NOMO-1 (cell line): ENCODE results near the gene HLA-DMB.

ENCODE experiments used
- DNase-seq, 2 experiments: peaks; one replicate each; lab custom pipeline; 2025; ENCODE audit not compliant: unreplicated experiment in 2 of 2; lab: John Stamatoyannopoulos, UW

The HLA-DMB gene

DNA sequence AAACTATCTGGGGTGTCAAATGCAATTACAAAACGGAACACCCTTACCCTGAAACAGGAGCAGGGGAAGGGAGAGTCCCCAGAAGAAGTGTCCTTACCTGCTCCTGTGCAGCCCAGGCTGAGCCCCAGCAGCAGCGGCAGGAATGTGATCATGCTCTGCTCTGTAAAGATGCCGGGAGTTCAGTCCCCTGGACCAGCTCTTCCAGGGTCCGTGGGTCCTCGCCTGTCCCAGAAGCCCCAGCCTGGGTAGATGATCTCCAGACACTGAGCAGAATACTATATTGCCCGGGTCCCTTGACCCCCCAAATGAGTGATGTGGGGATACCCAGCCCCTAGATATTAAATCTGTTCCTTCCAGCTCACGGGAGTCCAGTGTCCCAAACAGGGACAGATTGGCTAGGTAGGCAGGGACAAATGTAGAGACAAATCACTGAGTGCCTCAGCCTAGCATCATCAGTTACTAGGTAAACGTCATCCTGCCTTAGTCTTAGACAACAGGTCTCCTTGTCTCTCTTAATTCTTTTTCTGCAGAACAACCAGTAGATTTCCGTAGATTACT lies at the start of gene HLA-DMB:
Gene HLA-DMB (minus strand): TSS at position 373 of the 558 bp plus-strand sequence. CDS start 221 bp downstream, at position 152.
- DNase-seq, result peak; percentile 77 to 91

DNA sequence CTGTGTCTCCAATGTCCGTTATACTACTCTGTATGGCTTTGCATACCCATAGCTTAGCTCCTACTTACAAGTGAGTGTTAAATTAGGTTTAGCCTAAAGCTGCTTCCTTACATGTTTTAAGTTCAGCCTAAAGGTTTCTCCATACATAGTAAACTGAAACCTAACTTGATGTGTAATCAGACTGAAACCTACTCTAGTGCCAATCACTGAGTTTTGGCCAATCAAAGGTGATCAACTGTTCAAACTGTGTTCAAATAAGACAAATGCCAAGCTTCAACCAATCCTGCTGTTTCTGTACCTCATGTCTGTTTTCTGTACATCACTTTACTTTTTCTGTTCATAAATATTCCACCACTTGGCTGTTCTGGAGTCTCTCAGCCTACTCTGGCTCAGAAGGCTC lies 48.5 kb upstream of the HLA-DMB start:
- no peak for DNase-seq

DNA sequence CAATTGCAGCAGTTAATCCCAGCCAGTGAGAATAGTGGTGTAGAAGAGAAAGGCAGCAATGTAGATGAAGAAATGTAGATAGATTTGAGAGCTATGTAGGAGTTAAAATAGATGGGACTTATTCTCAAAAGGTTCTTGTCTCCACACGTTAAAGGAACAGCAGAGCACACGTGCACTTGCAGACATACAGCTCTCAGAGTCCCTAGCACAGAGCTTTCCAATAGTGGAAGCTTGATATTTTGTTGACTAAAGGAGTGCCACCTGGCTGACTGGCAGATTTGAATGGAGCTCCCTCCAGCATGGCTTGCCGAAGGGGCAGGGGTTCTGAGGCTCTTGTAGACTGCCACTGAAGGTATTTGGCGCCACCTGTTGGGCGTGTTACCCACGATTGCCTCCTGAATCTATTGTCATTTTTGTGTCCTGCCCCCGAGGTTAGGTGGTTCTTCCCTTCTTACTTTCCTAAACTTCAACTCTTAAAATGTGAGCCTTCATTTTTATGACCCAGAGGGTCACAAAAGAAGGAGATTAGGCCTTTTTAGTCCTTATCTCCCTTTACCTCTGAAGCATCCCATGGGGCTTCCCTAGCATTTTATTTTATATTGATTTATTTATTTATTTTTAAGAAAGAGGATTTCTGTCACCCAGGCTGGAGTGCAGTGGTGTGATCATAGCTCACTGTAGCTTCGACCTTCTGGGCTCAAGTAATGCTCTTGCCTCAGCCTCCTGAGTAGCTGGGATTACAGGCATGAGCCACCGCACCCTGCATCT lies 44.0 kb upstream of the HLA-DMB start:
- DNase-seq, result peak; percentile 81

DNA sequence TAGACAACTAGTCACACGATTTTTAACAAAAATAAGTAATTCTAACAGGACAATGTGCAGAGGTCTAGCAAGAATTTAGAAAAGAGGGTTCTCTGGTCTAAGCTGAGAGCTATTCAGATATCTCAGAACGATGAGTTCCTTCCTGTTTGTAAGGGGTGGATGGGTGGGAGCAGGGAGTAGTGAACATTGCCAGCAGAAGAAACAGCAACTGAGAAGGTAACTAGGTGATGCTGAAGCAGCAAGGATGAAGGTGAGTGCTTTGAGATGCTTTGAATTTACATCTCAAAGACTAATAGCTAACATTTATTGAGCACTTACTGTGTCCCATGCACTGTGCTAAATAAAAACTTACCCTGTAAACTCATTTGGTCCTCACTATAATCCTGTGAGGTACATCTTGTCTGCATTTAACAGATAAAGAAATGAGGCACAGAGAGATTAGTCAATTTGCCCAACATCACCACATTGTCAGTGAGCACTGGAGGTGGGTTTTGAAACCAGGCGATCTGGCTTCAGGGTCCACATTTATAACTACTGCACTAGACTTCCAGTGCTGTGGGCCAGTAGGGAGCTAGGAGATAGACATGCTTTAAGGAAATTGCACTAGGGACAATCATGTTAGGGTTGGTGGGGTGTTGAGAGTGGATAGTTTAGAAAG lies 43.3 kb upstream of the HLA-DMB start:
- DNase-seq, result no peak

DNA sequence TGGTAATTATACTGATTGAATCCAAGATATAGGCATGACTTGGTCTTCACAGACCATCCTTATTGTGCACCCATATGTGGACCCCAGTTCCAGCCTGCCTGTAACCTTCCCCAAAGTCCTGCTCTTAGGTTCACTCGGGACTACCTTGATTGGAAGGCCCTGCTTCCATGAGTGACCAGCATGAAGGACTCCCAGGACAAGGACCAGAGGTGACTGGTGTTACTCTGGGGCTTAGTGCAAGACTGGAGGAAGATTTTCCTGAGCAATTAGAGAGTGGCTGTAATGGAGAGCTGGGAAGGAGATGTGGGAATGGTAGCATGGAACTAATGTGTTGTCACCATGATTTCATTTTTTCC lies 42.6 kb upstream of the HLA-DMB start:
- DNase-seq, result no peak

DNA sequence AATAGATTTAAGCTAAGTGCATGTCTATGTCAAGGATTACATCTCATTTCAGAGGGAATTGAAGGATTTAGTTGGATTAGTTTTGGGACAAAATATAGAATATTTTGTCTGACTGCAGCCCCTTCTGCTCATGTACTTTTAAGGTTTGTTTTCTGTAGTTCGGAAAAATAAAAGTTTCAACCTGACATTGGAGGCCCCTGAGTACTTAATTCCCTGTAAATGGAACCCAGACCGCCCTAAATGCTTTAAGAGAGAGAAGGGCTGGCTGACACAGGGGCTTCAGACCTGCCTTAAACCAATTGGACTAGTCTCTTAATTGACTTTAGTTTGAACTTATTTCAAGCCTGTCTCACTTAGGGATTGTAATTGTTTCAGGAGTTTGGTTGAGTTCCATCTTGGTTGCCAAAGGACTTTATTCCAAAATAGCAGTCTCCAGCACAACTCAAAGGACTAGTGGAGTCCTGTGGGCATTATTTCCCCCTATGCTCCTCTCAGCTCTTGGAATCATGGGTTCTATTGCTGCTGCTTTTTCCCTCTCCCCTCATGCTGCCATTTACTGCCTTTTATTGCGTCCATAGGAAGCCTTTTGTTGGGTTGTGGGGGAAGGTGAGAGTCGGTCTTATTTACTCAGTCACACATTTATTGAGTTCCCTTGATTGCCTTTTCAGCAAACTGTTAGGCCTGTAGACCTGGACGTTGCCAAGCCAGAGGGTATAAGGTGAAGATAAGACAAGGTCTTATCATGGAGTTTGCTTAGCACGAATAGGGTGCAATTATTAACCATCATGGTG lies 42.1 kb upstream of the HLA-DMB start:
- no peak for DNase-seq

DNA sequence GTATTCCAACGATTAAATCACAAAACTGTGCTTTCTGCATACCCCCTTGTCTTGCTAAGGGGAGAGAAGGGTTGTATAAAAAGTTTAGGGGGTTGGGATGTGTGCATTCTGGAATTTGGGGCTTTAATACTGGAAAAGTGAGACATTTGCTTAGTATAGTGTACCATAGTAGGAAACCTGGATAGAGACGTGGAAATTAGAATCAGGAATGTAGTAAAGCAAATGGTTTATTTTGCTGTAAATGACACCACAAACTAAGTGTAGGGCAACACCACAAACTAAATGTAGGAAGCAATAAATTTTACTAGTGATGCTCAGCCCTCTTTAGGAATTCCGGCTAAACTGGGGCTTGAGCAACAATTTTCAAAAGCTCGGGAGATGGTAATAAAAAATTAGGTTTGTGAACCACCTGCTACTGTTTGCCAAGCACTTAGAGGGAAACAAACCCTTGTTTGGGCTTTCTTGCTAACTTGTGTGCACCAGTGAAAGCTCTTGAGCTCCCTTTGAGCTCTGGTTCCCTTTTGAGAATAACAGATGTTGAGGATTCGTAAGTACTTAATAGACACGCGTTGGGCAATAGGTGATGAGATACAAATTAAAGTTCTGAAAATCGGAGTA lies 41.4 kb upstream of the HLA-DMB start:
- DNase-seq, result peak in 1 of 2 experiments; percentile 13

DNA sequence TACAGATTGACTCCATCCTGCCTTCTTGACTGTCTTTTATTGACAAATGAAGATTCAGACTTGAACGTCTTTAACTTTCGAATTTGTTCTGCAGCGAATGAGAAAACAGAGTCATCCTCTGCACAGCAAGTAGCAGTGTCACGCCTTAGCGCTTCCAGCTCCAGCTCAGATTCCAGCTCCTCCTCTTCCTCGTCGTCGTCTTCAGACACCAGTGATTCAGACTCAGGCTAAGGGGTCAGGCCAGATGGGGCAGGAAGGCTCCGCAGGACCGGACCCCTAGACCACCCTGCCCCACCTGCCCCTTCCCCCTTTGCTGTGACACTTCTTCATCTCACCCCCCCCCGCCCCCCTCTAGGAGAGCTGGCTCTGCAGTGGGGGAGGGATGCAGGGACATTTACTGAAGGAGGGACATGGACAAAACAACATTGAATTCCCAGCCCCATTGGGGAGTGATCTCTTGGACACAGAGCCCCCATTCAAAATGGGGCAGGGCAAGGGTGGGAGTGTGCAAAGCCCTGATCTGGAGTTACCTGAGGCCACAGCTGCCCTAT lies 39.7 kb upstream of the HLA-DMB start:
- DNase-seq, result no peak

DNA sequence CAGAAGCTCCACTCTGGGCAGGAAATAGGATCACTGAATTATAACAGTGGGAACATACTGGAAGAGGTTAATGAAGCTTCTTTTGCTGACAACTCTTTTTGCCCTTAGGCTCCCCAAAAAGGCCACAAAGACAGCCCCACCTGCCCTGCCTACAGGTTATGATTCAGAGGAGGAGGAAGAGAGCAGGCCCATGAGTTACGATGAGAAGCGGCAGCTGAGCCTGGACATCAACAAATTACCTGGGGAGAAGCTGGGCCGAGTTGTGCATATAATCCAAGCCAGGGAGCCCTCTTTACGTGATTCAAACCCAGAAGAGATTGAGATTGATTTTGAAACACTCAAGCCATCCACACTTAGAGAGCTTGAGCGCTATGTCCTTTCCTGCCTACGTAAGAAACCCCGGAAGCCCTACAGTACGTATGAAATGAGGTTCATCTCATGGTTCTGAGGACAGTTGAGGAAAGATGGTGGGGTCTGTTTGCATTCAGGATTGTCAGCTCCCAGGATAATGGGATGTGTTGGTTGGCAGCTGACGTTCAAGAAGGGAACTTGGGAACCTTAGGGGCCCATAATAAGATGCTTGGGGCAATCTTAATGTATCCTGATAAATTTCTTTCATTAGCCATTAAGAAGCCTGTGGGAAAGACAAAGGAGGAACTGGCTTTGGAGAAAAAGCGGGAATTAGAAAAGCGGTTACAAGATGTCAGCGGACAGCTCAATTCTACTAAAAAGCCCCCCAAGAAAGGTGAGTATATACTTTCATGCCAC lies 39.1 kb upstream of the HLA-DMB start:
- DNase-seq, result no peak

DNA sequence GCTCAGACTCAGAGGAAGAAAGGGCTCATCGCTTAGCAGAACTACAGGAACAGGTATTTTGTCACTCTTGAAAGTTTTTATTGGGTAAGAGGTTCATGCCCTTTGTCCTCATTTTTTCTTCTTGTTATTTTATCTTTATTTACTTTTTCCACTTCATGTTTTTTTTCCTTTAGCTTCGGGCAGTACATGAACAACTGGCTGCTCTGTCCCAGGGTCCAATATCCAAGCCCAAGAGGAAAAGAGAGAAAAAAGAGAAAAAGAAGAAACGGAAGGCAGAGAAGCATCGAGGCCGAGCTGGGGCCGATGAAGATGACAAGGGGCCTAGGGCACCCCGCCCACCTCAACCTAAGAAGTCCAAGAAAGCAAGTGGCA lies 37.1 kb upstream of the HLA-DMB start:
- DNase-seq, result no peak

DNA sequence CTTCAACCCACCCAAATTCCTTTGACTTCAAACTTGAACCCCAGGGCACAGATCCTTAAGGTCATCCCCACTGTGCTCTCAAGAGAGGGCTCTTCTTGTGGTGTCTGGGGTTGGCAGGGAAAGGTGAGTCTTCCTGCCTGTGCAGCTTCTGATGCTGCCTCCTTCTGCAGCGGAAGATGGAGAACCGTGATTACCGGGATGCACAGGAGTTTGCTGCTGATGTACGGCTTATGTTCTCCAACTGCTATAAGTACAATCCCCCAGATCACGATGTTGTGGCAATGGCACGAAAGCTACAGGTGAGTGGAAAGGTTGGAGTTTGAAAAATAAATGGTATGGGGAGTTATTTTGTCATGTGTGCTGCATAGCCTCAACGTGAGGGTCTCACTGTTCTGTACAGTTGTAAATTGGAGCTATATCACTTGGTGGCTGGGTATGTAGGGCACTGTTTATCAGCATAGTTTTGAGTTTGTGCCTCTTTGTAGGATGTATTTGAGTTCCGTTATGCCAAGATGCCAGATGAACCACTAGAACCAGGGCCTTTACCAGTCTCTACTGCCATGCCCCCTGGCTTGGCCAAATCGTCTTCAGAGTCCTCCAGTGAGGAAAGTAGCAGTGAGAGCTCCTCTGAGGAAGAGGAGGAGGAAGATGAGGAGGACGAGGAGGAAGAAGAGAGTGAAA lies 36.6 kb upstream of the HLA-DMB start:
- DNase-seq, result no peak

DNA sequence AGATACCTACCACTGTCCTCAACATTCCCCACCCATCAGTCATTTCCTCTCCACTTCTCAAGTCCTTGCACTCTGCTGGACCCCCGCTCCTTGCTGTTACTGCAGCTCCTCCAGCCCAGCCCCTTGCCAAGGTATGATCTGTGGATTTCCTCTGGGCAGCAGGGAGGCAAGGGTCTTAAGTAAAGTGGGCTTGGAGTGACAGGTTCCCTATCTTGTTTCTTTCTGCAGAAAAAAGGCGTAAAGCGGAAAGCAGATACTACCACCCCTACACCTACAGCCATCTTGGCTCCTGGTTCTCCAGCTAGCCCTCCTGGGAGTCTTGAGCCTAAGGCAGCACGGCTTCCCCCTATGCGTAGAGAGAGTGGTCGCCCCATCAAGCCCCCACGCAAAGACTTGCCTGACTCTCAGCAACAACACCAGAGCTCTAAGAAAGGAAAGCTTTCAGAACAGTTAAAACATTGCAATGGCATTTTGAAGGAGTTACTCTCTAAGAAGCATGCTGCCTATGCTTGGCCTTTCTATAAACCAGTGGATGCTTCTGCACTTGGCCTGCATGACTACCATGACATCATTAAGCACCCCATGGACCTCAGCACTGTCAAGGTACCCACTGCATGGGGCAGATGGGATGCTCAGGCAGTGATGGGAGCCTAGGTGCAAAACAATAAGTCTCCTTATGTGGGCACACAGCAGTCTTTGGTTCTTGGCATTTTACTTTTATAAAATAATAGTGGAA lies 35.7 kb upstream of the HLA-DMB start:
- no peak for DNase-seq

DNA sequence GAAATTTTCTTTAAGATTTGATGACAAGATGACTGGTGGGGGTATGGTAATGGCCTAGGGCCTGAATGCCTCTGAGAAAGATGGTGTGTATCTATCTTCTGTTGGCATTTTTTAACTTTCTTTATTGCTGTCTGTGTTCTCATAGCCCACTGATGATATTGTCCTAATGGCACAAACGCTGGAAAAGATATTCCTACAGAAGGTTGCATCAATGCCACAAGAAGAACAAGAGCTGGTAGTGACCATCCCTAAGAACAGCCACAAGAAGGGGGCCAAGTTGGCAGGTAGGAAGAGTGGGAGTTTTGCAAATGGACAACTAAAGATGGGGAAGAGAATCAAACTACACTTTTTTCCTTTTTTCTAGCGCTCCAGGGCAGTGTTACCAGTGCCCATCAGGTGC lies 35.1 kb upstream of the HLA-DMB start:
- DNase-seq, result no peak

DNA sequence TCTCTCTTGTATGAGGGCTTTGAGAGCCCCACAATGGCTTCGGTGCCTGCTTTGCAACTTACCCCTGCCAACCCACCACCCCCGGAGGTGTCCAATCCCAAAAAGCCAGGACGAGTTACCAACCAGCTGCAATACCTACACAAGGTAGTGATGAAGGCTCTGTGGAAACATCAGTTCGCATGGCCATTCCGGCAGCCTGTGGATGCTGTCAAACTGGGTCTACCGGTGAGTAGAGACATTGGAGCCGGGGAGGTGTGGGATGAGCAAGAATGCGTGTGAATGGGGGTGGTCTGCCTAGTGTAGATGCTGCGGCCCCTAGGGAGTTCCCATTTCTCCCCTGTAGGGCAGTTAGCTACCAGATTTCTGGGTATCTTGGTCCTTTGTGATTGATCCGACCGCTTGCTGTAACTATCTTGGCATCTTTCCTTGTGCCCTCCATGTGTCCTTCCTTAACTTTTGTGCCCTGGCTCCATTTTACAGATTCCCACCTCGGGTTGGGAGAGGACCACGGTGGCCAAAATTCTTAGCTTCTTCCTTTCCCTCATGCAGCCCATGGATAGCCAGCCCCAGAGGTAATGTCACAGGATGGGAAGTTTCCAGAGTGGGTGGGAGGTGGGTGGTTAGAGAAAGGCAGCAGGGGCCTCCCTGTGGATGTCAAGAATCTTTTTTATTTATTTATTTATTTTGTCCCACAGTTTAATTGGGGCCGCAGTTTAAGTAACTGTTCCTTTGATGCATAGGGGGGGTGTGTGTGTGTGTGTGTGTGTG lies 33.9 kb upstream of the HLA-DMB start:
- DNase-seq, result no peak

DNA sequence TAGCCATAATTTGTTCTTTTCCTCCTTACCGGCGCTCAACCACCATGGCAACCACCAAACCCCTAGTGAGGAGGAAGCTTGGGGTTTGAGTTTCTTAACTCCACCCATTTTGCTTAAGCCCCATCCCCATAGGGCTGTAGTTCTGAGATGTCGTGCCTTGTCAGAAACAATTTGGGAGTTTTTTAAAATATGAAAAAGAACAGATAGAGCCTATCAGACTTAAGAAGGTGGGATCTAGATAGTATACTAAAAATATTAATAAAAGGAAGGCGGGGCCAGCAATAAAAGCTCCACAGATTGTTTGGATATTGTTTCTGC lies 33.1 kb upstream of the HLA-DMB start:
- peak; percentile 62 to 66 for DNase-seq

DNA sequence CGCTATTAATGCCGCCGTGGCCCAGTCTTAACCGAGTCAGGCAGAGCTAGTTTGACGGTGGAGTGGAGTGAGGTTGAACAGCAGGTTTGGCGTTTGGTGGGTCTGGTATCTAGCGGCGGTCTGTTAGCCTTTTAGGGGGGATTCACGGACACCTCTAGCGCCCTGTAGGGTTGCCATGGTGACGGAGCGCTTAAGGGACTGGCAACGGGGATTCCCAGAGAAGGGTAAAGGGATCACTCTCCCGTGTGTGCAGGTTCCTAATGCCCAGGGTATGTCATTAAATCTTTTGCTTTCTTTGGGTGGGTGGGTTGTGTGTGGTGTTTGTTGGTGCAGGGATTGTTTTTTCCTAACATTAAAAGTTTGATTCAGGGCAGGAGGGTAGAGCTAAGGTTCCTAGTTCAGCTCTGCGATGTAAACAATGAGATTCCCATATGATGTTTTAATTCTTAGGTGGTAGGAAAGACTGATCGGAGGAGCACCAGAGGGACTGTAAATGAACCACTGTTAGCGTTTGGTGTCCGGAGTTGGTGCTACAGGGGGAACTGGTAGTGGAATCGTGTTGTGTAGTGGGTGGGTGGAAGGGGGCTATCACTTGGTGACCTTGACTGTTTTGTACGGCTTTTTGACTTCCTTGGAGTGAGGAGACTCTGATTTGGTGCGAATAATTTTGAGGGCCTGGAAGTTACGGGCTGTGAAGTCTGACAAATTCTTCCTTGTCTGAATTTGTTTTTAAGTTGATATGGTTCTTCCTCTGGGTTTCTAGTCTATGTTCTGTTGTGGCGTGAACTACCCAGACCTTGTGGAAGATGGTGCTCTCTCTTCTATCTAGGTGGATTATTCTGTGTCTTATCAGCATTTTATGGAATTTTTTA lies 32.6 kb upstream of the HLA-DMB start:
- peak; percentile 35 to 46 for DNase-seq
